Osteocyte (in vitro differentiated cells): Measurements from ENCODE around the gene UROC1. TPM values are rescaled to one million over a fixed set of nuclear protein-coding genes. Genes with fewer than 3 reads are reported as not detected.
"Not testable (repeated sequence)": the region's sequence is repeated elsewhere in the genome, so short reads cannot be mapped to it uniquely, and the experiment has no call there.

Experiments used
- DNase-seq: peaks from one replicate; pipeline ENCODE4 v3.0.0; 2021; ENCODE audit warnings: mixed read lengths; ENCODE audit not compliant: unreplicated experiment; ENCODE audit errors: extremely low spot score
- H3K27ac Mint-ChIP-seq: one replicate; pipeline ENCODE4 v1.8.0; 2021; ENCODE audit warnings: mild to moderate bottlenecking, mixed read lengths; ENCODE audit not compliant: unreplicated experiment
- H3K27me3 Mint-ChIP-seq: one replicate; pipeline ENCODE4 v1.8.0; 2021; ENCODE audit warnings: mixed read lengths; ENCODE audit not compliant: unreplicated experiment
- H3K36me3 Mint-ChIP-seq: one replicate; pipeline ENCODE4 v1.8.0; 2021; ENCODE audit warnings: mixed read lengths; ENCODE audit not compliant: unreplicated experiment
- H3K4me1 Mint-ChIP-seq: one replicate; pipeline ENCODE4 v1.8.0; 2021; ENCODE audit warnings: mixed read lengths; ENCODE audit not compliant: unreplicated experiment
- H3K4me3 Mint-ChIP-seq: one replicate; pipeline ENCODE4 v1.8.0; 2021; ENCODE audit warnings: mild to moderate bottlenecking, moderate library complexity, mixed read lengths; ENCODE audit not compliant: unreplicated experiment
- H3K9me3 Mint-ChIP-seq: one replicate; pipeline ENCODE4 v1.8.0; 2021; ENCODE audit warnings: mixed read lengths; ENCODE audit not compliant: unreplicated experiment
- total RNA-seq: library from RNA; stranded (reverse); gene quantifications from 2 replicates; pipeline ENCODE4 v1.2.1, GENCODE V29; 2021
- TF ChIP-seq, protein P1 (sequence below): fragments of 200-600 bp; sonication (generic); IDR thresholded peaks from 2 replicates; pipeline ENCODE4 v1.5.0; 2021; ENCODE audit warnings: antibody characterized with exemption, mild to moderate bottlenecking, moderate library complexity

The UROC1 gene
- total RNA-seq, 1 donor from 2014 or later, result not detected

GRCh38 chr3:126536126-126536525, 18.6 kb upstream of the UROC1 start:
- peaks cover 4% of the 10 kb centered on the region for H3K9me3 Mint-ChIP-seq
- H3K27ac Mint-ChIP-seq, result no peak overlapping the region
- no peaks in the 10 kb centered on the region for H3K36me3 Mint-ChIP-seq
- peaks cover 17% of the 10 kb centered on the region for H3K4me1 Mint-ChIP-seq
- no peak for DNase-seq
- peaks cover 43% of the 10 kb centered on the region for H3K27me3 Mint-ChIP-seq
- H3K4me3 Mint-ChIP-seq, result no peak overlapping the region
- TF ChIP-seq, protein P1, sequence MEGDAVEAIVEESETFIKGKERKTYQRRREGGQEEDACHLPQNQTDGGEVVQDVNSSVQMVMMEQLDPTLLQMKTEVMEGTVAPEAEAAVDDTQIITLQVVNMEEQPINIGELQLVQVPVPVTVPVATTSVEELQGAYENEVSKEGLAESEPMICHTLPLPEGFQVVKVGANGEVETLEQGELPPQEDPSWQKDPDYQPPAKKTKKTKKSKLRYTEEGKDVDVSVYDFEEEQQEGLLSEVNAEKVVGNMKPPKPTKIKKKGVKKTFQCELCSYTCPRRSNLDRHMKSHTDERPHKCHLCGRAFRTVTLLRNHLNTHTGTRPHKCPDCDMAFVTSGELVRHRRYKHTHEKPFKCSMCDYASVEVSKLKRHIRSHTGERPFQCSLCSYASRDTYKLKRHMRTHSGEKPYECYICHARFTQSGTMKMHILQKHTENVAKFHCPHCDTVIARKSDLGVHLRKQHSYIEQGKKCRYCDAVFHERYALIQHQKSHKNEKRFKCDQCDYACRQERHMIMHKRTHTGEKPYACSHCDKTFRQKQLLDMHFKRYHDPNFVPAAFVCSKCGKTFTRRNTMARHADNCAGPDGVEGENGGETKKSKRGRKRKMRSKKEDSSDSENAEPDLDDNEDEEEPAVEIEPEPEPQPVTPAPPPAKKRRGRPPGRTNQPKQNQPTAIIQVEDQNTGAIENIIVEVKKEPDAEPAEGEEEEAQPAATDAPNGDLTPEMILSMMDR, result no peak

- no peak for DNase-seq
- peaks cover 4% of the 10 kb centered on the region for H3K9me3 Mint-ChIP-seq
- peaks cover 12% of the 10 kb centered on the region for H3K4me1 Mint-ChIP-seq
- peaks cover 43% of the 10 kb centered on the region for H3K27me3 Mint-ChIP-seq
- H3K27ac Mint-ChIP-seq, result no peak overlapping the region
- no peaks in the 10 kb centered on the region for H3K36me3 Mint-ChIP-seq
- H3K4me3 Mint-ChIP-seq, result no peak overlapping the region
- TF ChIP-seq, protein P1, result no peak
Observed at GRCh38 chr3:126535636-126536035, 18.1 kb upstream of the UROC1 start.

DNA sequence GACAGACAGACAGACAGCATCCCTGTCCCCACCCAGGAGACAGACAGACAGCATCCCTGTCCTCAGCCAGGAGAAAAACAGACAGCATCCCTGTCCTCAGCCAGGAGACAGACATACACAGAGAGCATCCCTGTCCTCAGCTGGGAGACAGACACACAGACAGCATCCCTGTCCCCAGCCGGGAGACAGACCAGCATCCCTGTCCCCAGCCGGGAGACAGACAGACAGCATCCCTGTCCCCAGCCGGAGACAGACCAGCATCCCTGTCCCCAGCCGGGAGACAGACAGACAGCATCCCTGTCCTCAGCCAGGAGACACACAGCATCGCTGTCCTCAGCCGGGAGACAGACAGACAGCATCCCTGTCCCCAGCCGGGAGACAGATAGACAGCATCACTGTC, 17.1 kb upstream of the UROC1 start:
- not testable (repeated sequence) for H3K36me3 Mint-ChIP-seq, H3K4me3 Mint-ChIP-seq, H3K9me3 Mint-ChIP-seq, DNase-seq, H3K27ac Mint-ChIP-seq, H3K4me1 Mint-ChIP-seq
- H3K27me3 Mint-ChIP-seq, result peaks cover 43% of the 10 kb centered on the region

DNA sequence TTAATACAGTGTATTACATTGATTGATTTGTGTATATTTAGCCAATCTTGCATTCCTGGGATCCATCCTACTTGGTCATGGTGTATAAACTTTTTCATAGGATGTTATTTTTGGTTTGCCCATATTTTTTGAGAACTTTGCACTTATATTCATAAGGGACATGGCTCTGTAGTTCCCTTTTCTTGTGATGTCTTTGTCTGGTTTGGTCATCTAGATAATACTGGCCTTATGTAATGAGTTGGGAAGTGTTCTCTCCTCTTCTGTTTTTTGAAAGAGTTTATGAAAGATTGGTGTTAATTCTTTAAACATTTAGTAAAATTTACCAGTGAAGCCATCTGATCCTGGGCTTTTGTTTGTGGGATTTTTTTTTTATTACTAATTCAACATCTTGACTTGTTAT, 15.9 kb upstream of the UROC1 start:
- H3K27me3 Mint-ChIP-seq, result peaks cover 43% of the 10 kb centered on the region
- H3K9me3 Mint-ChIP-seq, result no peaks in the 10 kb centered on the region
- no peaks in the 10 kb centered on the region for H3K36me3 Mint-ChIP-seq
- no peak for DNase-seq
- H3K4me1 Mint-ChIP-seq, result peaks cover 6% of the 10 kb centered on the region
- TF ChIP-seq, protein P1, result no peak
- no peak overlapping the region for H3K4me3 Mint-ChIP-seq
- no peak overlapping the region for H3K27ac Mint-ChIP-seq

GRCh38 chr3:126531051-126531330, 13.4 kb upstream of the UROC1 start:
- DNase-seq, result no peak
- TF ChIP-seq, protein P1, result no peak
- Mint-ChIP-seq H3K4me3 (no peak overlapping the region), H3K27ac (no peak overlapping the region), H3K36me3 (no peaks in the 10 kb centered on the region), H3K9me3 (no peaks in the 10 kb centered on the region), H3K27me3 (peaks cover 39% of the 10 kb centered on the region), H3K4me1 (peaks cover 5% of the 10 kb centered on the region)
